Neural cell (in vitro differentiated cells): ENCODE measurements around the gene TMTC1. TPM values are rescaled to one million over a fixed set of nuclear protein-coding genes. Genes with fewer than 3 reads are reported as not detected.

Source experiments
- H2AFZ ChIP-seq: fragments of 200-600, 300-800 bp; sonication (generic), shearing (Covaris generic); 2 replicates; pipeline ENCODE4 v1.6.0; 2014; ENCODE audit warnings: low read depth, mild to moderate bottlenecking, antibody characterized with exemption, low read length, moderate library complexity
- H3F3A ChIP-seq: fragments of 200-600 bp; shearing (Covaris generic); 2 replicates; pipeline ENCODE4 v1.6.1; 2016; ENCODE audit warnings: mild to moderate bottlenecking, moderate library complexity, mixed read lengths, antibody characterized with exemption, low read length; ENCODE audit not compliant: insufficient read depth, poor library complexity, severe bottlenecking
- H3K27ac ChIP-seq: fragments of 200-600, 300-800 bp; sonication (generic), shearing (Covaris generic); 2 replicates; pipeline ENCODE4 v1.5.1; 2014; ENCODE audit warnings: mild to moderate bottlenecking, low read length, moderate library complexity
- H3K27me3 ChIP-seq: fragments of 300-800, 200-600 bp; sonication (generic), shearing (Covaris generic); 2 replicates; pipeline ENCODE4 v1.6.0; 2014; ENCODE audit warnings: mild to moderate bottlenecking, low read depth, low read length, moderate library complexity; ENCODE audit not compliant: insufficient read depth
- H3K36me3 ChIP-seq: fragments of 300-800, 200-600 bp; sonication (generic), shearing (Covaris generic); 2 replicates; pipeline ENCODE4 v1.5.1; 2014; ENCODE audit warnings: mild to moderate bottlenecking, antibody characterized with exemption, low read length, moderate library complexity; ENCODE audit not compliant: insufficient read depth
- H3K4me2 ChIP-seq: fragments of 300-800, 200-600 bp; sonication (generic), shearing (Covaris generic); 2 replicates; pipeline ENCODE4 v1.6.0; 2014; ENCODE audit warnings: mild to moderate bottlenecking, low read length
- H3K4me3 ChIP-seq: fragments of 300-800, 200-600 bp; sonication (generic), shearing (Covaris generic); 2 replicates; pipeline ENCODE4 v1.5.1; 2014; ENCODE audit warnings: mild to moderate bottlenecking, low read length, moderate library complexity
- H3K79me2 ChIP-seq: fragments of 200-600 bp; shearing (Covaris generic); replicated peaks from 2 replicates; pipeline ENCODE4 v1.6.0; 2014; ENCODE audit warnings: mild to moderate bottlenecking, low read length, moderate library complexity; ENCODE audit not compliant: insufficient read depth
- H3K9ac ChIP-seq: fragments of 300-800, 200-600 bp; sonication (generic), shearing (Covaris generic); 2 replicates; pipeline ENCODE4 v1.6.1; 2016; ENCODE audit warnings: mild to moderate bottlenecking, low read length, mixed read lengths
- H3K9me2 ChIP-seq: fragments of 200-600 bp; shearing (Covaris generic); 2 replicates; pipeline ENCODE4 v1.6.1; 2016; ENCODE audit warnings: mild to moderate bottlenecking, low read length, mixed read lengths; ENCODE audit not compliant: insufficient read depth
- H3K9me3 ChIP-seq: fragments of 200-600, 300-800 bp; sonication (generic), shearing (Covaris generic); 2 replicates; pipeline ENCODE4 v1.6.1; 2016; ENCODE audit warnings: mild to moderate bottlenecking, mixed run types, low read length, moderate library complexity, mixed read lengths
- H4K20me1 ChIP-seq: fragments of 200-600 bp; shearing (Covaris generic); 2 replicates; pipeline ENCODE4 v1.6.1; 2016; ENCODE audit warnings: mild to moderate bottlenecking, mixed run types; ENCODE audit not compliant: insufficient read depth
- EP300 ChIP-seq: fragments of 450-650 bp; conservative IDR thresholded peaks from 2 replicates; pipeline ENCODE4 v1.6.1; 2014; ENCODE audit warnings: antibody characterized with exemption, mild to moderate bottlenecking, moderate library complexity; ENCODE audit not compliant: poor library complexity, severe bottlenecking
- EZH2 ChIP-seq: fragments of 200-600, 300-800 bp; shearing (Covaris generic), sonication (generic); IDR thresholded peaks from 2 replicates; pipeline ENCODE4 v1.6.1; 2014; ENCODE audit warnings: antibody characterized with exemption, low read length, borderline replicate concordance, mild to moderate bottlenecking; ENCODE audit not compliant: insufficient read depth, poor library complexity, severe bottlenecking
- MXI1 ChIP-seq: fragments of 450-650 bp; conservative IDR thresholded peaks from 2 replicates; pipeline ENCODE4 v1.6.1; 2014; ENCODE audit warnings: antibody characterized with exemption, mild to moderate bottlenecking; ENCODE audit not compliant: poor library complexity, severe bottlenecking
- POLR2AphosphoS5 ChIP-seq: IDR thresholded peaks from 2 replicates; pipeline ENCODE4 v1.6.1; 2012
- RAD21 ChIP-seq: fragments of 450-650 bp; conservative IDR thresholded peaks from 2 replicates; pipeline ENCODE4 v1.6.1; 2014; ENCODE audit warnings: antibody characterized with exemption, mild to moderate bottlenecking, moderate library complexity
- SMC3 ChIP-seq: fragments of 450-650 bp; conservative IDR thresholded peaks from 2 replicates; pipeline ENCODE4 v1.6.1; 2014; ENCODE audit warnings: antibody characterized with exemption, mild to moderate bottlenecking, moderate library complexity; ENCODE audit not compliant: poor library complexity
- TAF1 ChIP-seq: IDR thresholded peaks from 2 replicates; pipeline ENCODE4 v1.6.1; 2012; ENCODE audit warnings: low read depth
- polyA plus RNA-seq: library from polyadenylated mRNA; depleted of rRNA; stranded (reverse); fragments of >200 nt; gene quantifications from 2 replicates; pipeline ENCODE4 v1.2.3, GENCODE V29; 2014
- TF ChIP-seq, protein P1 (sequence below): IDR thresholded peaks from 2 replicates; pipeline ENCODE4 v1.6.1; 2012; ENCODE audit warnings: borderline replicate concordance
- TF ChIP-seq, protein P2 (sequence below): fragments of 450-650 bp; IDR thresholded peaks from 2 replicates; pipeline ENCODE4 v1.5.1; 2014; ENCODE audit warnings: antibody characterized with exemption, mild to moderate bottlenecking, moderate library complexity; ENCODE audit not compliant: poor library complexity, severe bottlenecking

TMTC1 gene
- polyA plus RNA-seq, 1 donor from 2014 or later, result 10.0 TPM

DNA sequence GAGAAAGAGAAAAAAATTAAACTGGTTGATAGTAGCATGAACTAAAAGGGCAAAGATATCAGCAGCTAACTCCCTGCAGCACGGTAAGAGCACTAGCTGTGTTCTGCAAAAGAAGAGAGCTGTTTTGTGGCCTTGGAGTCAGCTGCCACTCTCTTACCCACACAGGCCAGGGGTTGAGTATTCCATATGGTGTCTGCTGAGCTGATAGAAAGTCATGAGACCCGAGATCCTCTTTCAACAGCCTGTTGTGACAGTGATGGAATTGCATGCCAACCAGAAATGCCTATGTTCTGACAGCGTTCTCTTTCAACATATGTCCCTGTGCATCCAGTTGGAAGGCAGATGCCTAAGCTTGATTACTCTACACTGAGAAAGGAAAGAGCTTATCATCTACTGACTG, 39.9 kb downstream of the TMTC1 start:
- Histone ChIP-seq H3K27me3 (no peaks in the 10 kb centered on the region), H3K9me3 (no peaks in the 10 kb centered on the region), H4K20me1 (no peaks in the 10 kb centered on the region), H3K4me3 (no peak overlapping the region), H3K79me2 (no peaks in the 10 kb centered on the region), H3F3A (no peaks in the 10 kb centered on the region), H3K4me2 (no peak overlapping the region), H2AFZ (no peak overlapping the region), H3K36me3 (no peaks in the 10 kb centered on the region), H3K9me2 (no peaks in the 10 kb centered on the region), H3K27ac (no peak overlapping the region), H3K9ac (no peak overlapping the region)
- TF ChIP-seq TAF1 (no peak), POLR2AphosphoS5 (peak; percentile 94), EZH2 (no peak), MXI1 (peak; percentile 11), SMC3 (no peak), RAD21 (no peak), EP300 (peak; percentile 97)
- TF ChIP-seq, protein P1, sequence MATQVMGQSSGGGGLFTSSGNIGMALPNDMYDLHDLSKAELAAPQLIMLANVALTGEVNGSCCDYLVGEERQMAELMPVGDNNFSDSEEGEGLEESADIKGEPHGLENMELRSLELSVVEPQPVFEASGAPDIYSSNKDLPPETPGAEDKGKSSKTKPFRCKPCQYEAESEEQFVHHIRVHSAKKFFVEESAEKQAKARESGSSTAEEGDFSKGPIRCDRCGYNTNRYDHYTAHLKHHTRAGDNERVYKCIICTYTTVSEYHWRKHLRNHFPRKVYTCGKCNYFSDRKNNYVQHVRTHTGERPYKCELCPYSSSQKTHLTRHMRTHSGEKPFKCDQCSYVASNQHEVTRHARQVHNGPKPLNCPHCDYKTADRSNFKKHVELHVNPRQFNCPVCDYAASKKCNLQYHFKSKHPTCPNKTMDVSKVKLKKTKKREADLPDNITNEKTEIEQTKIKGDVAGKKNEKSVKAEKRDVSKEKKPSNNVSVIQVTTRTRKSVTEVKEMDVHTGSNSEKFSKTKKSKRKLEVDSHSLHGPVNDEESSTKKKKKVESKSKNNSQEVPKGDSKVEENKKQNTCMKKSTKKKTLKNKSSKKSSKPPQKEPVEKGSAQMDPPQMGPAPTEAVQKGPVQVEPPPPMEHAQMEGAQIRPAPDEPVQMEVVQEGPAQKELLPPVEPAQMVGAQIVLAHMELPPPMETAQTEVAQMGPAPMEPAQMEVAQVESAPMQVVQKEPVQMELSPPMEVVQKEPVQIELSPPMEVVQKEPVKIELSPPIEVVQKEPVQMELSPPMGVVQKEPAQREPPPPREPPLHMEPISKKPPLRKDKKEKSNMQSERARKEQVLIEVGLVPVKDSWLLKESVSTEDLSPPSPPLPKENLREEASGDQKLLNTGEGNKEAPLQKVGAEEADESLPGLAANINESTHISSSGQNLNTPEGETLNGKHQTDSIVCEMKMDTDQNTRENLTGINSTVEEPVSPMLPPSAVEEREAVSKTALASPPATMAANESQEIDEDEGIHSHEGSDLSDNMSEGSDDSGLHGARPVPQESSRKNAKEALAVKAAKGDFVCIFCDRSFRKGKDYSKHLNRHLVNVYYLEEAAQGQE, result peak; percentile 62

DNA sequence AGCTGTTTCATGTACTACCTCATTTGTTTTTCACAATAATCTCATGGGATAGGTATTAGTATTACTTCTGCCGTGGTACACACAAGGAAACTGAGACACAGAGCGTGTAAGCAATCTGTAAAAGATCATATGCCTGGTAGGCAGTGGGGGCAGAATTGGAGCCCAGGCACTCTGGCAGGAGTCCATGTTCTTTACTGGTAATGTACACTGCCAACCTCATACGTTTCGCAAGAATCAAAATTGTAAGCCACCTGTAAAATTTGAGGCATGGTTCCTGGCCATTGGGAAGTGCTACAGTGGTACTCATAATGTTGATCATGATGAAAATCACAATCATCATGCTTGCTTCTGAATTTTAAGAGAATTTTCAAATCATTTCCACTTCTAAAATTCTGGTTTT, 40.7 kb downstream of the TMTC1 start:
- no peak overlapping the region for H3K27ac ChIP-seq
- H3K79me2 ChIP-seq, result no peaks in the 10 kb centered on the region
- no peaks in the 10 kb centered on the region for H3K36me3 ChIP-seq
- H4K20me1 ChIP-seq, result no peaks in the 10 kb centered on the region
- H3K9ac ChIP-seq, result no peak overlapping the region
- no peak overlapping the region for H2AFZ ChIP-seq
- TF ChIP-seq POLR2AphosphoS5, result no peak
- no peak for TF ChIP-seq RAD21
- TF ChIP-seq, protein P2, sequence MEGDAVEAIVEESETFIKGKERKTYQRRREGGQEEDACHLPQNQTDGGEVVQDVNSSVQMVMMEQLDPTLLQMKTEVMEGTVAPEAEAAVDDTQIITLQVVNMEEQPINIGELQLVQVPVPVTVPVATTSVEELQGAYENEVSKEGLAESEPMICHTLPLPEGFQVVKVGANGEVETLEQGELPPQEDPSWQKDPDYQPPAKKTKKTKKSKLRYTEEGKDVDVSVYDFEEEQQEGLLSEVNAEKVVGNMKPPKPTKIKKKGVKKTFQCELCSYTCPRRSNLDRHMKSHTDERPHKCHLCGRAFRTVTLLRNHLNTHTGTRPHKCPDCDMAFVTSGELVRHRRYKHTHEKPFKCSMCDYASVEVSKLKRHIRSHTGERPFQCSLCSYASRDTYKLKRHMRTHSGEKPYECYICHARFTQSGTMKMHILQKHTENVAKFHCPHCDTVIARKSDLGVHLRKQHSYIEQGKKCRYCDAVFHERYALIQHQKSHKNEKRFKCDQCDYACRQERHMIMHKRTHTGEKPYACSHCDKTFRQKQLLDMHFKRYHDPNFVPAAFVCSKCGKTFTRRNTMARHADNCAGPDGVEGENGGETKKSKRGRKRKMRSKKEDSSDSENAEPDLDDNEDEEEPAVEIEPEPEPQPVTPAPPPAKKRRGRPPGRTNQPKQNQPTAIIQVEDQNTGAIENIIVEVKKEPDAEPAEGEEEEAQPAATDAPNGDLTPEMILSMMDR, result no peak
- no peak for TF ChIP-seq MXI1
- no peak for TF ChIP-seq TAF1
- TF ChIP-seq, protein P1, result no peak
- no peak for TF ChIP-seq EZH2
- TF ChIP-seq SMC3, result no peak
- TF ChIP-seq EP300, result no peak
- no peaks in the 10 kb centered on the region for H3K9me3 ChIP-seq
- no peaks in the 10 kb centered on the region for H3K27me3 ChIP-seq
- H3F3A ChIP-seq, result no peaks in the 10 kb centered on the region
- no peaks in the 10 kb centered on the region for H3K9me2 ChIP-seq
- H3K4me3 ChIP-seq, result no peak overlapping the region
- H3K4me2 ChIP-seq, result no peak overlapping the region
